Fibroblast of peridontal ligament (primary cell): ENCODE measurements around the gene OLFM3.

Source experiments
- DNase-seq: peaks from one replicate; pipeline ENCODE4 v3.0.0-alpha.2; 2010; ENCODE audit errors: extremely low read depth

Gene OLFM3

GRCh38 chr1:101996825-101997465, at the start of gene OLFM3:
Gene OLFM3 (minus strand): TSS chr1:101996926.
- no peak for DNase-seq

GRCh38 chr1:102045752-102046151, 49.0 kb upstream of the OLFM3 start:
- no peak for DNase-seq

- no peak for DNase-seq
Observed at GRCh38 chr1:102032534-102032933, 35.8 kb upstream of the OLFM3 start.

DNA sequence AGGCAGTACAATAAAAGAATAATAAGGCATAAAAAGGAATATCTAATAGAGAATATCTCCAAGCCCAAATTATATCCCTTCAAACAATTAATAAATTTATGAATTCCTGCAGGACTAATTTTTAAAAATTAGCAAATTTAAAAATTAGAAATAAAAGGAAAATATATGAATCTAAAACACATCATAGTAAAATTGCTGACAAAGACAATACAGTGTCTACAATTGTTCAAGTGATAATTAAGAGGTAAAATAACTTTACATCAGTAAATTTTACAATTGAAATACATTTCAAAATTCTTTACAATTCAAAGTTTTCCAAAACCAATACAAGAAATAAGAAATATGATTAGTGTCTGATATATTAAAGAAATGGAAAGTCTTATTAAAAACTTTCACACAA, 22.8 kb upstream of the OLFM3 start:
- no peak for DNase-seq

DNA sequence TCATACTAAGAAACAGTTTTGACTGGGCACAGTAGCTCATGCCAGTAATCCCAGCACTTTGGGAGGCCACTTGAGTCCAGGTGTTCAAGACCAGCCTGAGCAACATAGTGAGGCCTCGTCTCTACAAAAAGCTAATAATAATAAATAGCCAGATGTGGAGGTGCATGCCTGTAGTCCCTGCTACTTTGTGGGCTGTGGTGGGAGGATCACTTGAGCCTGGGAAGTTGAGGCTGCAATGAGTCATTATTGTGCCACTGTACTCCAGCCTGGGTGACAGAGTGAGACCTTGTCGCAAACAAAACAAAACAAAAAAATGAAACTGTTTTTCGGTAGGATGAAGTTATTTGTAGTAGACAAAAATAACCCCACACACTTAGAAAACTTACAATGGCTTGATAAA, 19.0 kb upstream of the OLFM3 start:
- no peak for DNase-seq

GRCh38 chr1:102002057-102002456, 5.3 kb upstream of the OLFM3 start:
- DNase-seq, result no peak

GRCh38 chr1:101995984-101996745, 561 bp downstream of the OLFM3 start:
- no peak for DNase-seq

GRCh38 chr1:101993710-101994109, 3.0 kb downstream of the OLFM3 start:
- DNase-seq, result no peak

GRCh38 chr1:101992821-101993575, 3.7 kb downstream of the OLFM3 start:
- DNase-seq, result no peak

DNA sequence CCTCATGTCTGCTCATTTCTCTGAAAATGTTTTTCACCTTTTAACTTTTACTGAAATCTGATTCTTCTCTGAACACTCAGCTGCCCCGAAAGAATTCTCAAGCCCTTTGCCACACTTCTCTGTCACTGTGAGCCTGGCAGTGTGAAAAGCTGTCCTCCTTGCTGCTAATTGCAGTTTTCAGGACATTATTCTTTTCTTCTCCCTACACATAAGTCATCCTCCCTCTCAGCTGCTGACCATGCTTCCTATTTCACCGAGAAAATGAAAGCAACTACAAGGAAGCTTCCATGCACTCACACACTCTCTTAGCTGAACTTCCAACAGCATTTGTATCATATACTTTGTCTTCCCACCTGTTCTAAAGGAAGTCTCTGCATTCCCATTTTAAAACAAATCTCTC, 15.8 kb downstream of the OLFM3 start:
- no peak for DNase-seq

GRCh38 chr1:101977266-101977665, 19.5 kb downstream of the OLFM3 start:
- DNase-seq, result no peak

- DNase-seq, result no peak
Observed at GRCh38 chr1:101976161-101976560, 20.6 kb downstream of the OLFM3 start.

DNA sequence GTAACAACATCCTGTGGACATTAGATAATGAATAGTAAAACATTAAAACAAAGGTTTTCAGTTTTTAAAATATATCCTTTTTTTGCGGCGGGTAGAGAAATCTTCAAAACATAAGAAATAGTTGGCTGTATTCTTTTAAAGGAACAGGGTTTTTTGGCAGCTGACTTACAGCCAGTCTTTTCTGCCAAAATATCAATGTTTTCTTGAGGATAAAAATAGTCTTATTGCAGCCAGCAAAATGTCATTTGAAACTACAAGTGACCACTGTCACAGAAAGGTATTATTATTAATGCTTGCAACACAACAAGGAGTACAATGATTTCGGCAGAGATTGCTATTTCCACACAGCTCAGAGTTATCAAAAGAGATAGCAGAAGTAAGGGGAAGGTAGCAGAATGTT, 21.4 kb downstream of the OLFM3 start:
- DNase-seq, result no peak

- DNase-seq, result no peak
Observed at GRCh38 chr1:101974599-101975274, 22.0 kb downstream of the OLFM3 start.

GRCh38 chr1:101971304-101971703, 25.4 kb downstream of the OLFM3 start:
- DNase-seq, result peak; percentile 0

- DNase-seq, result no peak
Observed at GRCh38 chr1:101967871-101968270, 28.9 kb downstream of the OLFM3 start.

DNA sequence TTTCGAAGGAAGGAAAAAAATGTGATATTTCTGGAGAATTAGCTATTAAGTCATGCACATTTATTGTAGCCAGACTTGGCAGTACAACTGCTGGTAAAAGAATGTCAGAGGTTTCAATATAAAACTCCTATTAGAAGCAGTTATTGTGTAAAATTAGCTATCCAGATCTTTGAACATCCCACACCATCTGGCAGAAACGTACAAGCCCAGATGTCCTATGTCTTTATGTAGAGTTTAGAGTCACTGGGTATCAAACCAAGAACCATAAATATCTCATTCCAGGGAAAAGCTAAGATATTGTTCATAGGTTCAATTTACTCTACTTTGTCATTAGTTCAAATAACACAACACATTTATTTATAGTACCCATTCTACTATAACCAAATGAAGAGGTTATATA, 31.4 kb downstream of the OLFM3 start:
- no peak for DNase-seq

GRCh38 chr1:101964708-101965107, 32.0 kb downstream of the OLFM3 start:
- no peak for DNase-seq

- no peak for DNase-seq
Observed at GRCh38 chr1:101960142-101960541, 36.6 kb downstream of the OLFM3 start.

GRCh38 chr1:101959456-101959855, 37.3 kb downstream of the OLFM3 start:
- no peak for DNase-seq

DNA sequence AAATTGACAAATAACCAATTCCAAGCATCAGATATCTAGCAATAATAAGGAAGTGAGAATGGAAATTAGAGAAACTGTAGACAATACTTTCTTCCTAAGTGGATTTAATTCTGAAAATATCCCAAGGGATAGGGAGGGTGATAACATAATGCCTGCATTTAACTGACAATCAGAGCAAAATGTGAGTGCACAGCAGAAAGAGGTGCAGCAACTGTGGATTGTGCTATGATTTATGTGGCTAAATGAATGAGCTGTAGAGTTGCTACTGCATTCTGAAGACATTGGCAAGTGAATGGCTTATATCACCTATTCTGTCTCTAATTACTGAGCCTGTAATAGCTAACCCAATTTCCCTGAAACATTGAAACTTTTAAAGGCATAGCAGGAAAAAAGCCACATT, 39.0 kb downstream of the OLFM3 start:
- no peak for DNase-seq

DNA sequence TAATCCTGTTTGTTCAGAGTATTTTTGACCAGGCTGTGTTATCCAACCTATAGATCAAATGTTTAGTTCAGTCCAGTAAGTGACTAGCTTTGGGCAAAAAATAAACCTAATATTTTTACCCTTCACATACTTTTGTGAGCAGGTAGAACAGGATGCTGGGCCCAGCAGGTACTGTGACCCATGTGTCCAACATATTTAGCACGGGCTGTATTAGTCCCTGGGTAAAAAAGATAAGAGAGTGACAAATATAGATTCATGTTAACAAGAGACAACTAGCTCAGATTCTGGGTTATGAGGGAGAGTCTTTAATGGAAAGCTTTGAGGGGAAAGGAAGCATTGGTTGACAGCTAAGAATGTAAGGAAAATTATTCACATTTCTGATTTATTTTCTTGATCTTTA, 43.1 kb downstream of the OLFM3 start:
- DNase-seq, result no peak
